DND-41 (cell line): ENCODE measurements around the gene MEGF9.

Experiments
- CTCF ChIP-seq: IDR thresholded peaks from 2 replicates; pipeline ENCODE4 v1.5.1; 2012; ENCODE audit warnings: borderline replicate concordance, low read length, moderate library complexity, mild to moderate bottlenecking; ENCODE audit not compliant: poor library complexity, severe bottlenecking; ENCODE audit errors: extremely low read depth
- EZH2 ChIP-seq: IDR thresholded peaks from 3 replicates; pipeline ENCODE4 v1.6.1; 2012; ENCODE audit warnings: borderline replicate concordance, low read depth, mild to moderate bottlenecking, moderate library complexity, low read length, inconsistent platforms; ENCODE audit not compliant: severe bottlenecking

DNA sequence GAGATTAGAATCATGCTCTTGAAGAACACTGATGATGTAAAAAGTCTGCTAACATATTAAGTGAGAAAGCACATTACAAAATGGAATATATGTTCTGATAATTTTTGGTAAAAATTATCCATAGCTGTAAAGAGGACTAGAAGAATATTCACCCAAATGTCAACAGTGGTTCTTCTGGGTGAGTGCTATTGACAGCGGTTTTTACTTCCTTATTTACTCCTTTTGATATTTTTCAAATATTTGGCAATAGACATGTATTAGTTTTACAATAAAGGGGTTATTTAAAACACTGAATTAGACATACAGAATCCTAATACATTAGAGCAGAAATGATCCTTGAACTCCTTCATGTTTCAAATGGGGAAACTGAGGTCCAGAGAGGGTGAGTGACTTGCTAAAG lies 26.9 kb upstream of the MEGF9 start:
- TF ChIP-seq EZH2 (no peak), CTCF (no peak)
